ENCODE results near the gene C1orf94.

DNA sequence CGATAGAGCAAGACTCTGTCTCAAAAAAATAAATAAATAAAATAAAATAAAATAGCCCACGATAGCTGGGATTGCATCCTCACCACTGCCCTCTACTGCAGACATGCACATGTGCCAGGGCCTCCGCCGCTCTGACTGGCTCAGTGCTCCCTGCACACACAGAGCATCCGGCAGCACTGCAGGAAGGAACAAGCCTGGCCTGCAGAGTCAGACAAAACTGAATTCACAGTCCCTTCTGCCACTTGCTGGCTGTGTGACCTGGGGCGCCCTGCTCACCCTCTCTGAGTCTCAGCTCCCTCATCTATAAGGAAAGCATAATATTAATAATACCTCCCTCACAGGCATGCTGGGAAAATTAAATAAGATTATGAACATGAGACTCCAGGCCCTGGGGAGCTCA, 47.1 kb upstream of the C1orf94 start:
- TF ChIP-seq, protein P1, sequence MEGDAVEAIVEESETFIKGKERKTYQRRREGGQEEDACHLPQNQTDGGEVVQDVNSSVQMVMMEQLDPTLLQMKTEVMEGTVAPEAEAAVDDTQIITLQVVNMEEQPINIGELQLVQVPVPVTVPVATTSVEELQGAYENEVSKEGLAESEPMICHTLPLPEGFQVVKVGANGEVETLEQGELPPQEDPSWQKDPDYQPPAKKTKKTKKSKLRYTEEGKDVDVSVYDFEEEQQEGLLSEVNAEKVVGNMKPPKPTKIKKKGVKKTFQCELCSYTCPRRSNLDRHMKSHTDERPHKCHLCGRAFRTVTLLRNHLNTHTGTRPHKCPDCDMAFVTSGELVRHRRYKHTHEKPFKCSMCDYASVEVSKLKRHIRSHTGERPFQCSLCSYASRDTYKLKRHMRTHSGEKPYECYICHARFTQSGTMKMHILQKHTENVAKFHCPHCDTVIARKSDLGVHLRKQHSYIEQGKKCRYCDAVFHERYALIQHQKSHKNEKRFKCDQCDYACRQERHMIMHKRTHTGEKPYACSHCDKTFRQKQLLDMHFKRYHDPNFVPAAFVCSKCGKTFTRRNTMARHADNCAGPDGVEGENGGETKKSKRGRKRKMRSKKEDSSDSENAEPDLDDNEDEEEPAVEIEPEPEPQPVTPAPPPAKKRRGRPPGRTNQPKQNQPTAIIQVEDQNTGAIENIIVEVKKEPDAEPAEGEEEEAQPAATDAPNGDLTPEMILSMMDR (IDR thresholded peaks at IDR 0.05) = no peak
- TF ChIP-seq ELF4 (CRISPR knock-in tag; IDR thresholded peaks at IDR 0.05; ENCODE audit: low read depth) (no peak), NFYB (CRISPR knock-in tag; conservative IDR thresholded peaks at IDR 0.05; ENCODE audit: low read depth) (no peak), KAT7 (CRISPR knock-in tag; IDR thresholded peaks at IDR 0.05; ENCODE audit: borderline replicate concordance) (no peak), RELA (CRISPR knock-in tag; IDR thresholded peaks at IDR 0.05; ENCODE audit: borderline replicate concordance) (no peak), ESRRA (CRISPR knock-in tag; IDR thresholded peaks at IDR 0.05; ENCODE audit: borderline replicate concordance) (no peak), NFE2L1 (CRISPR knock-in tag; IDR thresholded peaks at IDR 0.05) (no peak), GABPB1 (CRISPR knock-in tag; IDR thresholded peaks at IDR 0.05) (no peak), NFATC4 (CRISPR knock-in tag; IDR thresholded peaks at IDR 0.05) (no peak), NR3C1 (CRISPR knock-in tag; conservative IDR thresholded peaks at IDR 0.05; ENCODE audit: low read depth) (no peak)
- TF ChIP-seq, protein P2, sequence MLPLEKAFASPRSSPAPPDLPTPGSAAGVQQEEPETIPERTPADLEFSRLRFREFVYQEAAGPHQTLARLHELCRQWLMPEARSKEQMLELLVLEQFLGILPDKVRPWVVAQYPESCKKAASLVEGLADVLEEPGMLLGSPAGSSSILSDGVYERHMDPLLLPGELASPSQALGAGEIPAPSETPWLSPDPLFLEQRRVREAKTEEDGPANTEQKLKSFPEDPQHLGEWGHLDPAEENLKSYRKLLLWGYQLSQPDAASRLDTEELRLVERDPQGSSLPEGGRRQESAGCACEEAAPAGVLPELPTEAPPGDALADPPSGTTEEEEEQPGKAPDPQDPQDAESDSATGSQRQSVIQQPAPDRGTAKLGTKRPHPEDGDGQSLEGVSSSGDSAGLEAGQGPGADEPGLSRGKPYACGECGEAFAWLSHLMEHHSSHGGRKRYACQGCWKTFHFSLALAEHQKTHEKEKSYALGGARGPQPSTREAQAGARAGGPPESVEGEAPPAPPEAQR (CRISPR knock-in tag; IDR thresholded peaks at IDR 0.05) = no peak
- TF ChIP-seq, protein P3, sequence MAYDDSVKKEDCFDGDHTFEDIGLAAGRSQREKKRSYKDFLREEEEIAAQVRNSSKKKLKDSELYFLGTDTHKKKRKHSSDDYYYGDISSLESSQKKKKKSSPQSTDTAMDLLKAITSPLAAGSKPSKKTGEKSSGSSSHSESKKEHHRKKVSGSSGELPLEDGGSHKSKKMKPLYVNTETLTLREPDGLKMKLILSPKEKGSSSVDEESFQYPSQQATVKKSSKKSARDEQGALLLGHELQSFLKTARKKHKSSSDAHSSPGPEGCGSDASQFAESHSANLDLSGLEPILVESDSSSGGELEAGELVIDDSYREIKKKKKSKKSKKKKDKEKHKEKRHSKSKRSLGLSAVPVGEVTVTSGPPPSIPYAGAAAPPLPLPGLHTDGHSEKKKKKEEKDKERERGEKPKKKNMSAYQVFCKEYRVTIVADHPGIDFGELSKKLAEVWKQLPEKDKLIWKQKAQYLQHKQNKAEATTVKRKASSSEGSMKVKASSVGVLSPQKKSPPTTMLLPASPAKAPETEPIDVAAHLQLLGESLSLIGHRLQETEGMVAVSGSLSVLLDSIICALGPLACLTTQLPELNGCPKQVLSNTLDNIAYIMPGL (CRISPR knock-in tag; IDR thresholded peaks at IDR 0.05) = no peak

All from WTC11 (cell line).